Natural killer cell (primary cell): Measurements from ENCODE around the gene DTNB. TPM values are rescaled to one million over a fixed set of nuclear protein-coding genes. Genes with fewer than 3 reads are reported as not detected.

Experiments used
- ATAC-seq, 3 donors: fragments of 150-1000 bp in 2 of 3; fragments of 200-7000 bp in 1 of 3; cut with Tn5 transposase; 1 replicate in 1 of 3; 2 replicates in 2 of 3; pipeline ENCODE4 v1.10.0; 2021; ENCODE audit warnings: mild to moderate bottlenecking in 2 of 3, moderate library complexity in 2 of 3
- DNase-seq, 2 donors: peaks; one replicate each; pipeline versions ENCODE4 v3.0.0 to v3.0.0-alpha.2; 2013 to 2021; ENCODE audit warnings: mixed read lengths in 1 of 2
- H3K27ac ChIP-seq: one replicate; pipeline ENCODE4 v1.5.1; 2013; ENCODE audit warnings: mild to moderate bottlenecking, low read length
- H3K27me3 ChIP-seq: one replicate; pipeline ENCODE4 v1.6.1; 2013; ENCODE audit warnings: low read length; ENCODE audit not compliant: control insufficient read depth, insufficient read depth
- H3K36me3 ChIP-seq: one replicate; pipeline ENCODE4 v1.6.1; 2013; ENCODE audit warnings: low read length; ENCODE audit not compliant: control insufficient read depth, insufficient read depth
- H3K4me1 ChIP-seq: one replicate; pipeline ENCODE4 v1.6.1; 2013; ENCODE audit warnings: low read length; ENCODE audit not compliant: control insufficient read depth, insufficient read depth
- H3K4me3 ChIP-seq: one replicate; pipeline ENCODE4 v1.5.1; 2013; ENCODE audit warnings: low read length
- H3K9me3 ChIP-seq: one replicate; pipeline ENCODE4 v1.6.1; 2013; ENCODE audit warnings: low read length; ENCODE audit not compliant: control insufficient read depth, insufficient read depth
- H3K27ac Mint-ChIP-seq, 2 donors: one replicate each; pipeline ENCODE4 v1.8.0; 2022; ENCODE audit warnings: mild to moderate bottlenecking in 2 of 2, mixed read lengths in 2 of 2, moderate library complexity in 1 of 2
- H3K27me3 Mint-ChIP-seq, 2 donors: one replicate each; pipeline ENCODE4 v1.8.0; 2022; ENCODE audit warnings: low read depth in 2 of 2, mixed read lengths in 2 of 2
- H3K36me3 Mint-ChIP-seq: one replicate; pipeline ENCODE4 v1.8.0; 2022; ENCODE audit warnings: mixed read lengths
- H3K4me1 Mint-ChIP-seq, 2 donors: one replicate each; pipeline ENCODE4 v1.8.0; 2022; ENCODE audit warnings: mixed read lengths in 2 of 2
- H3K4me3 Mint-ChIP-seq: one replicate; pipeline ENCODE4 v1.8.0; 2022; ENCODE audit warnings: mild to moderate bottlenecking, moderate library complexity, mixed read lengths
- H3K9me3 Mint-ChIP-seq, 2 donors: one replicate each; pipeline ENCODE4 v1.8.0; 2022; ENCODE audit warnings: mixed read lengths in 2 of 2
- CTCF ChIP-seq: fragments of 200-600 bp; IDR thresholded peaks from one replicate; pipeline ENCODE4 v1.8.0; 2022; ENCODE audit warnings: antibody characterized with exemption
- WGBS: methylation state at CpG from one replicate; pipeline ENCODE4 v1.1.7; 2013; ENCODE audit warnings: missing lambda C conversion rate; ENCODE audit not compliant: insufficient coverage; 5-methylcytosine and 5-hydroxymethylcytosine counted together
- intact Hi-C: fragments of 100-400 bp; cut with micrococcal nuclease; formaldehyde crosslinking; loops from one replicate; pipeline ENCODE4 v1.14.2; 2022
- total RNA-seq, 4 donors: library from RNA; stranded (reverse); fragments of 120-200 nt in 1 of 4; gene quantifications; one replicate each; pipeline versions ENCODE4 v1.2.3 to v1.2.4, GENCODE V29; 2013 to 2022

DTNB gene
- total RNA-seq, 3 donors from 2014 or later (not counting 1 experiment from before 2014, with no cell fraction given), result 20.8 to 33.7 (median 23.6) TPM

- Histone ChIP-seq H3K9me3 (no peaks in the 10 kb centered on the region), H3K4me3 (peak overlapping the region; percentile 20), H3K27me3 (no peaks in the 10 kb centered on the region), H3K27ac (no peak overlapping the region), H3K4me1 (peaks cover 33% of the 10 kb centered on the region), H3K36me3 (no peaks in the 10 kb centered on the region)
- intact Hi-C loops, result loop anchor here (1.0 to 5.0 kb wide), 4 partner anchors 20 to 225 kb away; no protein-coding TSS in a partner anchor
- H3K4me1 Mint-ChIP-seq, result peaks cover 8 to 19% of the 10 kb centered on the region in 2 donors
- peak overlapping the region; percentile 91 for H3K4me3 Mint-ChIP-seq
- H3K9me3 Mint-ChIP-seq, result no peaks in the 10 kb centered on the region
- ATAC-seq (peak; percentile 93 to 98 (median 94)), DNase-seq (peak; percentile 82 to 90)
- no peaks in the 10 kb centered on the region for H3K27me3 Mint-ChIP-seq
- peak; percentile 95 for TF ChIP-seq CTCF
- H3K27ac Mint-ChIP-seq, result peak overlapping the region in 1 of 2 donors; percentile 85
- no peaks in the 10 kb centered on the region for H3K36me3 Mint-ChIP-seq
- 14% methylated on average over 42 of the region's 45 CpGs for WGBS
Measured at GRCh38 chr2:25342372-25343186, 330.8 kb downstream of the DTNB start.

GRCh38 chr2:25341753-25342371, 331.5 kb downstream of the DTNB start, which contains the start of gene DNMT3A:
Gene DNMT3A, minus strand, starts transcription at chr2:25341925. Its CDS starts 27,941 bp downstream, at chr2:25313984.
- Mint-ChIP-seq H3K36me3 (no peaks in the 10 kb centered on the region), H3K27me3 (no peaks in the 10 kb centered on the region), H3K4me1 (peaks cover 15 to 26% of the 10 kb centered on the region in 2 donors), H3K27ac (peak within 1 kb of the TSS in 1 of 2 donors; percentile 85), H3K9me3 (no peaks in the 10 kb centered on the region), H3K4me3 (peak within 1 kb of the TSS; percentile 91)
- Histone ChIP-seq H3K36me3 (no peaks in the 10 kb centered on the region), H3K4me3 (peak within 1 kb of the TSS; percentile 20), H3K27me3 (no peaks in the 10 kb centered on the region), H3K27ac (no peak within 1 kb of the TSS), H3K4me1 (peaks cover 34% of the 10 kb centered on the region), H3K9me3 (no peaks in the 10 kb centered on the region)
- TF ChIP-seq CTCF, result no peak
- DNase-seq, result peak in 1 of 2 donors; percentile 76
- peak; percentile 38 to 58 (median 50) for ATAC-seq
- intact Hi-C loops, result loop anchor here (1.0 to 5.0 kb wide), 4 partner anchors 20 to 225 kb away; no protein-coding TSS in a partner anchor
- WGBS, result under 1% methylated on average over 99 of the region's 100 CpGs

- Mint-ChIP-seq H3K27ac (no peak overlapping the region), H3K4me3 (no peak overlapping the region), H3K9me3 (no peaks in the 10 kb centered on the region), H3K27me3 (no peaks in the 10 kb centered on the region), H3K36me3 (no peaks in the 10 kb centered on the region), H3K4me1 (peaks cover 19 to 33% of the 10 kb centered on the region in 2 donors)
- no peaks in the 10 kb centered on the region for H3K27me3 ChIP-seq
- DNase-seq (peak in 1 of 2 donors; percentile 49), ATAC-seq (peak in 2 of 3 donors; percentile 3 to 9)
- intact Hi-C loops, result loop anchor here (5.0 kb wide), 1 partner anchor 34 kb away; no protein-coding TSS in a partner anchor
- H3K4me1 ChIP-seq, result peaks cover 41% of the 10 kb centered on the region
- H3K27ac ChIP-seq, result no peak overlapping the region
- no peak for TF ChIP-seq CTCF
- no peaks in the 10 kb centered on the region for H3K9me3 ChIP-seq
- H3K4me3 ChIP-seq, result no peak overlapping the region
- WGBS, result under 1% methylated on average over 101 of the region's 104 CpGs
- no peaks in the 10 kb centered on the region for H3K36me3 ChIP-seq
Measured at GRCh38 chr2:25341011-25341727, 332.2 kb downstream of the DTNB start.
